Nephron progenitor cell (in vitro differentiated cells): ENCODE data around the gene FOXJ2.
"Not testable (repeated sequence)": the region's sequence is repeated elsewhere in the genome, so short reads cannot be mapped to it uniquely, and the experiment has no call there.

Experiments used
- DNase-seq: peaks from one replicate; pipeline ENCODE4 v3.0.0; 2021
- H3K27ac Mint-ChIP-seq: 2 replicates; pipeline ENCODE4 v1.8.0; 2021; ENCODE audit warnings: mild to moderate bottlenecking, moderate library complexity, mixed read lengths
- H3K27me3 Mint-ChIP-seq: 2 replicates; pipeline ENCODE4 v1.8.0; 2021; ENCODE audit warnings: mild to moderate bottlenecking, low read depth, mixed read lengths; ENCODE audit not compliant: poor library complexity
- H3K36me3 Mint-ChIP-seq: 2 replicates; pipeline ENCODE4 v1.8.0; 2021; ENCODE audit warnings: low read depth, mixed read lengths
- H3K4me1 Mint-ChIP-seq: 2 replicates; pipeline ENCODE4 v1.8.0; 2021; ENCODE audit warnings: mixed read lengths
- H3K4me3 Mint-ChIP-seq: 2 replicates; pipeline ENCODE4 v1.8.0; 2021; ENCODE audit warnings: mild to moderate bottlenecking, moderate library complexity, mixed read lengths
- H3K9me3 Mint-ChIP-seq: 2 replicates; pipeline ENCODE4 v1.8.0; 2021; ENCODE audit warnings: mild to moderate bottlenecking, moderate library complexity, mixed read lengths
- TF ChIP-seq, protein P1 (sequence below): fragments of 200-600 bp; sonication (generic); IDR thresholded peaks from 2 replicates; pipeline ENCODE4 v1.5.0; 2021; ENCODE audit warnings: antibody characterized with exemption

Gene FOXJ2

DNA sequence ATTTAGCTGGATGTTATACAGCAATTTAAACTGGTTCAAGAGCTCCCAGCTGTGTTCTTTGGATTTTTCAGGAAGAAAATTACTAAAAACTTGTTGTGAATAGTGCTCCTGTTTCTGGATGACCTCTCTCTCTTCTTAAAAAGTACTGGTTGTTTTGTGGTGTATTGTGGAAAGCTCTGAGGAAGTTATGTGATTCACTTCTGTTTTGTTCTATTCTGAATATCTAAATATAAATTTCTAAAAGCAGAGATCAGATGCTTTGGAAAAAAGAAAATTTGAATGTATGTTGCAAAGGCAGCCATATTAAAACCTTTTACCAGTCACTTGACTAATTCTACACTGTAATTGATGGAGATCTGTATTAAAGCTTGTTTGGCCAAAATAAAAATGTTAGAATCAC is 37.1 kb downstream of the FOXJ2 start:
- Mint-ChIP-seq H3K36me3 (no peaks in the 10 kb centered on the region), H3K4me1 (no peaks in the 10 kb centered on the region), H3K27ac (no peak overlapping the region), H3K27me3 (peaks cover 15% of the 10 kb centered on the region), H3K4me3 (no peak overlapping the region), H3K9me3 (no peaks in the 10 kb centered on the region)
- TF ChIP-seq, protein P1, sequence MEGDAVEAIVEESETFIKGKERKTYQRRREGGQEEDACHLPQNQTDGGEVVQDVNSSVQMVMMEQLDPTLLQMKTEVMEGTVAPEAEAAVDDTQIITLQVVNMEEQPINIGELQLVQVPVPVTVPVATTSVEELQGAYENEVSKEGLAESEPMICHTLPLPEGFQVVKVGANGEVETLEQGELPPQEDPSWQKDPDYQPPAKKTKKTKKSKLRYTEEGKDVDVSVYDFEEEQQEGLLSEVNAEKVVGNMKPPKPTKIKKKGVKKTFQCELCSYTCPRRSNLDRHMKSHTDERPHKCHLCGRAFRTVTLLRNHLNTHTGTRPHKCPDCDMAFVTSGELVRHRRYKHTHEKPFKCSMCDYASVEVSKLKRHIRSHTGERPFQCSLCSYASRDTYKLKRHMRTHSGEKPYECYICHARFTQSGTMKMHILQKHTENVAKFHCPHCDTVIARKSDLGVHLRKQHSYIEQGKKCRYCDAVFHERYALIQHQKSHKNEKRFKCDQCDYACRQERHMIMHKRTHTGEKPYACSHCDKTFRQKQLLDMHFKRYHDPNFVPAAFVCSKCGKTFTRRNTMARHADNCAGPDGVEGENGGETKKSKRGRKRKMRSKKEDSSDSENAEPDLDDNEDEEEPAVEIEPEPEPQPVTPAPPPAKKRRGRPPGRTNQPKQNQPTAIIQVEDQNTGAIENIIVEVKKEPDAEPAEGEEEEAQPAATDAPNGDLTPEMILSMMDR: no peak
- no peak for DNase-seq

DNA sequence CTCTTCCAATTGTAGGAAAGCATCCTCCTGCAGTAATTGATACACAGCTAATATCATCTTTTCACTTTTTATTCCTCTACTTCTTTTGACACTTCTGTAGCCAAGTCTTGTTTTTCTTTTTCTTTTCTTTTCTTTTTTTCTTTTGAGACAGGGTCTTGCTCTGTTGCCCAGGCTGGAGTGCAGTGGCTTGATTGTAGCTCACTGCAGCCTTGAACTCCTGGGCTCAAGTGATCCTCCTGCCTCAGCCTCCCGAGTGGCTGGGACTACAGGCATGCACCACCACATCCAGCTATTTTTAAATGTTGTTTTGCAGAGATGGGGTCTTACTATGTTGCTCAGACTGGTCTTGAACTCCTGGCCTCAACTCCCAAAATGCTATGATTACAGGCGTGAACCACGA is 39.3 kb downstream of the FOXJ2 start:
- H3K4me3 Mint-ChIP-seq, H3K36me3 Mint-ChIP-seq: not testable (repeated sequence)

DNA sequence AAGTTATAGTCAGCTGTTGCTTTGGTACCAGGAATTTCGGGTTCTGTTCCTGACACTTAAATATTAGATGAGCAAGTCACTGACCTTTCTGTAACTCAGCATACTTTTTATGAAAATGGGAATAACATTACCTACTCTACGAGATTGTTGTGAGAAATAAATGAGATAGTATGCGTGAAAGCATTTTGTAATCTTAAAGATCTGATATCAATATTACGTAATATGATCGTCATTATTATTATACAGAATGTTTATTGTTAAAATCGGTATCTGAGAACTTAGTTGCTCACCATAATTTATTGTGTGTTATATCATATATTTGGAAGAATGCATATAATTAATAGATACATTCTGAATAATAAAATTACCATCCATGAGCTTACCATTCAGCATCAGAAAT is 43.4 kb downstream of the FOXJ2 start:
- no peaks in the 10 kb centered on the region for H3K36me3 Mint-ChIP-seq
- TF ChIP-seq, protein P1: no peak
- H3K9me3 Mint-ChIP-seq: no peaks in the 10 kb centered on the region
- no peak for DNase-seq
- peaks cover 37% of the 10 kb centered on the region for H3K4me1 Mint-ChIP-seq
- no peak overlapping the region for H3K4me3 Mint-ChIP-seq
- H3K27ac Mint-ChIP-seq: no peak overlapping the region
- peaks cover 15% of the 10 kb centered on the region for H3K27me3 Mint-ChIP-seq

More for the DNA sequence above, 39.3 kb downstream of the FOXJ2 start:
- not testable (repeated sequence) for DNase-seq, H3K27ac Mint-ChIP-seq, H3K4me1 Mint-ChIP-seq, H3K9me3 Mint-ChIP-seq
- H3K27me3 Mint-ChIP-seq: peaks cover 10% of the 10 kb centered on the region

DNA sequence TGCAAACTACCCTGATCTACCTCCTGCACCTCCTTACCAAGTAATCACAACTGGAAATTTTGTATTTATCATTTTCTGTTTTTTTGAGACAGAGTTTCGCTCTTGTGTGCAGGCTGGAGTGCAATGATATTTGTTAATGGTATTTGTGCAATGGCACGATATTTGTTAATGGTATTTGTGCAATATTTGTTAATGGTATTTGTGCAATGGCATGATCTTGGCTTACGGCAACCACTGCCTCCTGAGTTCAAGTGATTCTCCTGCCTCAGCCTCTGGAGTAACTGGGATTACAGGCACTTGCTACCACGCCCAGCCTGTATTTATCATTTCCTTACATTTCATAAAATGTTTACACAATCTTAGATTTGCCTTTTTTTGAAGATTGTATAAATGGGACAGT is 43.9 kb downstream of the FOXJ2 start:
- TF ChIP-seq, protein P1: no peak
- H3K27ac Mint-ChIP-seq: no peak overlapping the region
- peaks cover 42% of the 10 kb centered on the region for H3K4me1 Mint-ChIP-seq
- no peak overlapping the region for H3K4me3 Mint-ChIP-seq
- H3K9me3 Mint-ChIP-seq: no peaks in the 10 kb centered on the region
- DNase-seq: no peak
- no peaks in the 10 kb centered on the region for H3K36me3 Mint-ChIP-seq
- H3K27me3 Mint-ChIP-seq: peaks cover 15% of the 10 kb centered on the region

DNA sequence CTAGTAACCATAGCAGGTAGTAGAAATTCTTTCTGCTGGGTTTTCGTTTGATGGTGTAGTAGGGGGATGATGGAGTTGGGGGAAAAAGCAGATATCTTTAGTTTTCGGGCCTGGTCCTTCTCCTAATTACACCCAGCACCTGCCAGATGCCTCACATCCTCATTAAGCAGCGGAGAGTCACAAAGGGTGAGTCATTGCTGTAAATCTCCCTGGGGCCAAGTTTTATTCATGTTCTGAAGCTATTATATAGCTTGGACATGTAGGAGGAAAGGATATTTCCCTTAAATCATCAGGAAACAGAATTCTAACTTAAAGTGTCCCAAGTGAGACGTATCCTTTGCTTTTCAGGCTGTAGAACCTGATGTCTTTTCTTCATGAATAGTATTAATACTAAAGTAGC is 44.7 kb downstream of the FOXJ2 start:
- Mint-ChIP-seq H3K4me3 (no peak overlapping the region), H3K4me1 (peaks cover 44% of the 10 kb centered on the region), H3K27ac (no peak overlapping the region), H3K36me3 (no peaks in the 10 kb centered on the region), H3K9me3 (no peaks in the 10 kb centered on the region), H3K27me3 (peaks cover 15% of the 10 kb centered on the region)
- TF ChIP-seq, protein P1: no peak
- no peak for DNase-seq

DNA sequence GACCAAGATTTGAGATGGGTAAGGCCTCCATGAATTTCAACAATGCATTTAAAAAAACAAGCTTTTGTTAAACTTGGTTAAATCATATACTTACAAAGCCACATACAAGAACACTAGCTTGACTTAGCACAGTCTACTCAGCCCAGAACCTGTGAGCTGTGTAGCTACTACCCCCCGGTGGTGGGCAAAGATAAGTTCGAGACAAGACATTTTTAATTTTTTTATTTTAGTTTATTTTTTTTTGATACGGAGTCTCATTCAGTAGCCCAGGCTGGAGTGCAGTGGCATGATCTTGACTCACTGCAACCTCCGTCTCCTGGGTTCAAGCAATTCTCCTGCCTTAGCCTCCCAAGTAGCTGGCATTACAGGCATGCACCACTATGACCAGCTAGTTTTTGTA is 45.9 kb downstream of the FOXJ2 start:
- Mint-ChIP-seq H3K27ac (no peak overlapping the region), H3K36me3 (no peaks in the 10 kb centered on the region), H3K27me3 (peaks cover 11% of the 10 kb centered on the region), H3K4me1 (peaks cover 55% of the 10 kb centered on the region), H3K4me3 (no peak overlapping the region), H3K9me3 (no peaks in the 10 kb centered on the region)
- TF ChIP-seq, protein P1: peak; percentile 47
- peak; percentile 24 for DNase-seq
